IMR-90 (cell line): Measurements from ENCODE around the gene ATF5. TPM values are rescaled to one million over a fixed set of nuclear protein-coding genes. Genes with fewer than 3 reads are reported as not detected.

Experiments
- ATAC-seq: fragments of 200-7000 bp; cut with Tn5 transposase; 2 replicates; pipeline ENCODE4 v1.9.1; 2020; ENCODE audit warnings: low read depth, mild to moderate bottlenecking, moderate library complexity
- BruUV-seq: library from RNA; stranded (reverse); fragments of 400-500 nt; replicated peaks from 2 replicates; lab custom pipeline; 2021; lab: Mats Ljungman, UMichigan
- CTCF ChIA-PET: fragments of 300-600 bp; formaldehyde crosslinking; extraction: SDS; loops from one replicate; lab custom pipeline; 2021; ENCODE audit warnings: antibody characterized with exemption; lab: Yijun Ruan, JAX
- POLR2A ChIA-PET: fragments of 300-600 bp; sonication (Branson Sonifier 250); formaldehyde crosslinking; loops from one replicate; lab custom pipeline; 2022; ENCODE audit warnings: antibody characterized with exemption; ENCODE audit not compliant: unreplicated experiment; lab: Charles Lee
- DNase-seq: peaks from one replicate; pipeline ENCODE4 v3.0.0; 2013
- H2AFZ ChIP-seq: replicated peaks from 2 replicates; pipeline ENCODE3; 2013; ENCODE audit warnings: low read length, mild to moderate bottlenecking; ENCODE audit not compliant: poor library complexity
- H2AK5ac ChIP-seq: 2 replicates; pipeline ENCODE4 v1.6.1; 2013; ENCODE audit warnings: low read depth, low read length, inconsistent platforms
- H2AK9ac ChIP-seq: replicated peaks from 2 replicates; pipeline ENCODE3; 2013; ENCODE audit warnings: mild to moderate bottlenecking, low read depth, low read length, moderate library complexity; ENCODE audit not compliant: poor library complexity
- H2BK120ac ChIP-seq: 2 replicates; pipeline ENCODE4 v1.6.1; 2013; ENCODE audit warnings: low read depth, low read length, inconsistent platforms
- H2BK15ac ChIP-seq: 3 replicates; pipeline ENCODE4 v1.6.1; 2013; ENCODE audit warnings: low read depth, low read length, inconsistent platforms
- H2BK20ac ChIP-seq: 2 replicates; pipeline ENCODE4 v1.6.1; 2013; ENCODE audit warnings: low read depth, mild to moderate bottlenecking, inconsistent platforms, low read length, moderate library complexity
- H2BK5ac ChIP-seq: 2 replicates; pipeline ENCODE4 v1.6.1; 2013; ENCODE audit warnings: mild to moderate bottlenecking, low read depth, low read length, inconsistent platforms; ENCODE audit not compliant: poor library complexity, severe bottlenecking
- H3K14ac ChIP-seq: replicated peaks from 2 replicates; pipeline ENCODE4 v1.6.1; 2013; ENCODE audit warnings: low read depth, low read length, inconsistent platforms
- H3K18ac ChIP-seq: 2 replicates; pipeline ENCODE4 v1.6.1; 2013; ENCODE audit warnings: low read depth, low read length, control low read depth
- H3K23ac ChIP-seq: 2 replicates; pipeline ENCODE4 v1.6.1; 2013; ENCODE audit warnings: low read depth, low read length, inconsistent platforms
- H3K27ac ChIP-seq: 2 replicates; pipeline ENCODE4 v1.5.1; 2013; ENCODE audit warnings: mild to moderate bottlenecking, control low read depth, low read length; ENCODE audit not compliant: insufficient read depth
- H3K27me3 ChIP-seq: 2 replicates; pipeline ENCODE4 v1.6.1; 2013; ENCODE audit warnings: low read length; ENCODE audit not compliant: control insufficient read depth, insufficient read depth
- H3K36me3 ChIP-seq: 2 replicates; pipeline ENCODE4 v1.6.1; 2013; ENCODE audit warnings: low read length, mixed read lengths; ENCODE audit not compliant: control insufficient read depth, insufficient read depth
- H3K4ac ChIP-seq: 2 replicates; pipeline ENCODE4 v1.6.1; 2013; ENCODE audit warnings: low read depth, low read length, inconsistent platforms
- H3K4me1 ChIP-seq: 2 replicates; pipeline ENCODE4 v1.6.1; 2013; ENCODE audit warnings: low read length, mixed read lengths; ENCODE audit not compliant: control insufficient read depth, insufficient read depth
- H3K4me2 ChIP-seq: 2 replicates; pipeline ENCODE4 v1.6.1; 2013; ENCODE audit warnings: low read depth, mild to moderate bottlenecking, control low read depth, low read length, moderate library complexity
- H3K4me3 ChIP-seq: 2 replicates; pipeline ENCODE4 v1.5.1; 2013; ENCODE audit warnings: low read depth, mild to moderate bottlenecking, control low read depth, low read length, moderate library complexity; ENCODE audit not compliant: insufficient read depth
- H3K56ac ChIP-seq: 2 replicates; pipeline ENCODE4 v1.6.1; 2013; ENCODE audit warnings: low read length, inconsistent platforms; ENCODE audit not compliant: insufficient read depth; ENCODE audit errors: extremely low read depth
- H3K79me1 ChIP-seq, 2 experiments: 2 replicates each; pipeline ENCODE4 v1.6.1; 2013; ENCODE audit warnings: low read length in 2 of 2, inconsistent platforms in 1 of 2, low read depth in 1 of 2
- H3K9ac ChIP-seq: 2 replicates; pipeline ENCODE4 v1.6.1; 2013; ENCODE audit warnings: low read depth, low read length, control low read depth
- H3K9me1 ChIP-seq: 2 replicates; pipeline ENCODE4 v1.6.1; 2013; ENCODE audit warnings: low read length, inconsistent platforms; ENCODE audit not compliant: insufficient read depth
- H3K9me3 ChIP-seq: 2 replicates; pipeline ENCODE4 v1.6.1; 2013; ENCODE audit warnings: low read length; ENCODE audit not compliant: control insufficient read depth, insufficient read depth
- H4K20me1 ChIP-seq: 2 replicates; pipeline ENCODE4 v1.6.1; 2013; ENCODE audit warnings: low read length, inconsistent platforms; ENCODE audit not compliant: insufficient read depth
- H4K5ac ChIP-seq: 2 replicates; pipeline ENCODE4 v1.6.1; 2013; ENCODE audit warnings: mild to moderate bottlenecking, low read depth, low read length, control low read depth
- H4K8ac ChIP-seq, 2 experiments: 2 replicates each; pipeline ENCODE4 v1.6.1; 2013; ENCODE audit warnings: low read depth in 2 of 2, low read length in 2 of 2, control low read depth in 1 of 2, inconsistent platforms in 1 of 2
- H4K91ac ChIP-seq: 2 replicates; pipeline ENCODE4 v1.6.1; 2013; ENCODE audit warnings: low read depth, low read length, inconsistent platforms; ENCODE audit not compliant: insufficient read depth
- BHLHE40 ChIP-seq: fragments of 150-350 bp; IDR thresholded peaks from 2 replicates; pipeline ENCODE4 v1.6.1; 2016; ENCODE audit warnings: mild to moderate bottlenecking, low read depth, low read length
- CEBPB ChIP-seq: IDR thresholded peaks from 2 replicates; pipeline ENCODE4 v1.6.1; 2012; ENCODE audit warnings: low read depth, low read length, improper control_type of control experiment
- CHD1 ChIP-seq: IDR thresholded peaks from 2 replicates; pipeline ENCODE4 v1.6.1; 2012; ENCODE audit warnings: low read depth, low read length, improper control_type of control experiment
- CTCF ChIP-seq: conservative IDR thresholded peaks from 2 replicates; pipeline ENCODE4 v1.5.1; 2012; ENCODE audit warnings: mild to moderate bottlenecking, low read depth, low read length, improper control_type of control experiment
- ELK1 ChIP-seq: fragments of 150-350 bp; IDR thresholded peaks from 2 replicates; pipeline ENCODE4 v1.6.1; 2016; ENCODE audit warnings: low read depth, mild to moderate bottlenecking, low read length, moderate library complexity, borderline replicate concordance
- FOS ChIP-seq: fragments of 150-350 bp; IDR thresholded peaks from 2 replicates; pipeline ENCODE4 v1.6.1; 2016; ENCODE audit warnings: low read depth, low read length
- MAFK ChIP-seq: IDR thresholded peaks from 2 replicates; pipeline ENCODE4 v1.6.1; 2012; ENCODE audit warnings: low read depth, low read length, improper control_type of control experiment
- MAZ ChIP-seq: IDR thresholded peaks from 2 replicates; pipeline ENCODE4 v1.6.1; 2012; ENCODE audit warnings: low read depth, mild to moderate bottlenecking, low read length, improper control_type of control experiment, moderate library complexity, borderline replicate concordance
- MXI1 ChIP-seq: IDR thresholded peaks from 2 replicates; pipeline ENCODE4 v1.6.1; 2012; ENCODE audit warnings: low read depth, mild to moderate bottlenecking, low read length, moderate library complexity, borderline replicate concordance
- NFE2L2 ChIP-seq: fragments of 150-350 bp; IDR thresholded peaks from 2 replicates; pipeline ENCODE4 v1.6.1; 2016; ENCODE audit warnings: low read depth, mild to moderate bottlenecking, low read length
- POLR2A ChIP-seq: IDR thresholded peaks from 2 replicates; pipeline ENCODE4 v1.6.1; 2012; ENCODE audit warnings: mild to moderate bottlenecking, low read depth, low read length
- RAD21 ChIP-seq: IDR thresholded peaks from 2 replicates; pipeline ENCODE4 v1.6.1; 2012; ENCODE audit warnings: low read length, improper control_type of control experiment
- RCOR1 ChIP-seq: IDR thresholded peaks from 2 replicates; pipeline ENCODE4 v1.6.1; 2012; ENCODE audit warnings: mild to moderate bottlenecking, low read length, improper control_type of control experiment; ENCODE audit not compliant: insufficient replicate concordance
- RFX5 ChIP-seq: IDR thresholded peaks from 2 replicates; pipeline ENCODE4 v1.8.0; 2012; ENCODE audit warnings: low read depth, mild to moderate bottlenecking, low read length, moderate library complexity
- SMC3 ChIP-seq: fragments of 150-350 bp; IDR thresholded peaks from 2 replicates; pipeline ENCODE4 v1.6.1; 2016; ENCODE audit warnings: low read depth, mild to moderate bottlenecking, antibody characterized with exemption, low read length, moderate library complexity
- USF2 ChIP-seq: fragments of 150-350 bp; IDR thresholded peaks from 2 replicates; pipeline ENCODE4 v1.6.1; 2017; ENCODE audit warnings: mild to moderate bottlenecking, antibody characterized with exemption, low read length, low read depth
- WGBS, 2 experiments: methylation state at CpG; one replicate each; pipeline versions ENCODE4 v1.1.5 to v1.1.7; 2013; ENCODE audit warnings: missing lambda C conversion rate in 2 of 2; ENCODE audit not compliant: insufficient read length in 1 of 2; ENCODE audit errors: extremely low coverage in 2 of 2; 5-methylcytosine and 5-hydroxymethylcytosine counted together
- dilution Hi-C: fragments of 300-500 bp; cut with HindIII; formaldehyde crosslinking; loops from one replicate; pipeline ENCODE4 v1.14.3; 2018; ENCODE audit warnings: low sequenced_read_pairs; ENCODE audit not compliant: unreplicated experiment
- in situ Hi-C: fragments of 300-500 bp; cut with MboI; formaldehyde crosslinking; loops from 3 replicates; pipeline ENCODE4 v1.14.3; 2019; ENCODE audit warnings: low sequenced_read_pairs, inconsistent platforms, mixed read lengths
- intact Hi-C: fragments of 100-400 bp; cut with micrococcal nuclease; formaldehyde crosslinking; loops from 2 replicates; pipeline ENCODE4 v1.10.0; 2022
- polyA plus RNA-seq, 3 experiments: library from polyadenylated mRNA; depleted of rRNA; stranded (reverse); fragments of >200 nt; gene quantifications; 2 replicates each; pipeline ENCODE4 v1.2.3, GENCODE V29; 2012; ENCODE audit warnings: low replicate concordance in 1 of 3
- total RNA-seq: library from RNA; depleted of rRNA; stranded (reverse); fragments of >200 nt; gene quantifications from 2 replicates; pipeline ENCODE4 v1.2.3, GENCODE V29; 2012

Gene ATF5
- total and polyA plus RNA-seq, 2 of the 4 experiments (the other 2 are of a cell fraction): 2.7 to 15.7 TPM

GRCh38 chr19:49953416-49953815 is 24.4 kb downstream of the ATF5 start:
- dilution Hi-C loops: no loop called here
- TF ChIP-seq CHD1: no peak
- no peak for TF ChIP-seq USF2
- no peak for TF ChIP-seq MAFK
- no peak for TF ChIP-seq NFE2L2
- no peak for TF ChIP-seq MAZ
- TF ChIP-seq MXI1: no peak
- TF ChIP-seq POLR2A: no peak
- no peak for TF ChIP-seq ELK1
- no peak for TF ChIP-seq FOS
- no peak for TF ChIP-seq RFX5
- TF ChIP-seq RAD21: no peak
- TF ChIP-seq CTCF: no peak
- TF ChIP-seq CEBPB: no peak
- no peak for TF ChIP-seq SMC3
- no peak for TF ChIP-seq RCOR1
- TF ChIP-seq BHLHE40: no peak
- Histone ChIP-seq H2AFZ (no peak overlapping the region), H2AK5ac (no peak overlapping the region), H3K4me3 (no peak overlapping the region), H3K14ac (no peak overlapping the region), H3K4me2 (no peak overlapping the region), H4K5ac (no peak overlapping the region), H2BK20ac (no peak overlapping the region), H3K56ac (no peak overlapping the region), H3K36me3 (no peaks in the 10 kb centered on the region), H2BK120ac (no peak overlapping the region), H3K18ac (no peak overlapping the region), H4K91ac (no peak overlapping the region), H3K23ac (no peak overlapping the region), H3K9ac (no peak overlapping the region), H3K9me3 (no peaks in the 10 kb centered on the region), H3K27me3 (peaks cover 14% of the 10 kb centered on the region), H2AK9ac (no peak overlapping the region), H4K8ac (no peak overlapping the region), H4K20me1 (no peaks in the 10 kb centered on the region), H3K4ac (no peak overlapping the region), H3K9me1 (no peaks in the 10 kb centered on the region), H2BK15ac (no peak overlapping the region), H3K79me1 (no peaks in the 10 kb centered on the region), H3K4me1 (no peaks in the 10 kb centered on the region), H3K27ac (no peak overlapping the region), H2BK5ac (no peak overlapping the region)
- intact Hi-C loops: no loop called here
- CTCF ChIA-PET: no interaction called here
- in situ Hi-C loops: no loop called here
- BruUV-seq: no TSS peak
- POLR2A ChIA-PET: no interaction called here
- no CpG with 5 or more reads among the region's 7 CpGs for WGBS, 2 experiments
- DNase-seq (no peak), ATAC-seq (no peak)
